ENCODE data around the gene BRIP1. TPM values are rescaled to one million over a fixed set of nuclear protein-coding genes. Genes with fewer than 3 reads are reported as not detected.

BRIP1 gene
- total and polyA plus RNA-seq, 10 of the 15 experiments (the other 5 are each of a cell fraction or from before 2014, with no cell fraction given), result 4.0 to 24.2 (median 12.8) TPM

- POLR2A ChIA-PET, result interaction anchor here (0.6 to 1.0 kb wide), 8 partner anchors 9 to 238 kb away, joined by 3 to 6 read pairs (median 4); no protein-coding TSS in a partner anchor
These were observed 436 bp upstream of the BRIP1 start for GRCh38 chr17:61863801-61864126.

More at GRCh38 chr17:61863801-61864126, 436 bp upstream of the BRIP1 start:
- ChIA-PET RAD21 (ENCODE audit: unreplicated experiment) (interaction anchor here (0.6 to 2.1 kb wide), 8 partner anchors 40 to 306 kb away, joined by 3 to 24 read pairs (median 4); no protein-coding TSS in a partner anchor), SMC1A (ENCODE audit: uncharacterized antibody, unreplicated experiment) (interaction anchor here (0.6 to 6.0 kb wide), 12 partner anchors 9 to 1543 kb away, joined by 3 to 35 read pairs (median 3); no protein-coding TSS in a partner anchor), CTCF (interaction anchor here (0.6 to 4.9 kb wide), 8 partner anchors 11 to 590 kb away, joined by 3 to 52 read pairs (median 4); no protein-coding TSS in a partner anchor)
- peak; percentile 11 for ATAC-seq
- intact Hi-C loops (cut with micrococcal nuclease; ENCODE audit: unreplicated experiment) (loop anchor here (5.0 kb wide), 1 partner anchor 244 kb away; no protein-coding TSS in a partner anchor), in situ Hi-C loops (cut with MboI) (no loop called here)
- Histone ChIP-seq H4K20me1 (ENCODE audit: control insufficient read depth, insufficient read depth) (no peaks in the 10 kb centered on the region), H3K27ac (ENCODE audit: control insufficient read depth, insufficient read depth) (peak overlapping the region; percentile 78), H3K79me2 (ENCODE audit: control insufficient read depth, insufficient read depth, low read length) (peaks cover 27% of the 10 kb centered on the region), H3K4me3 (peak overlapping the region; percentile 98), H3K27me3 (replicated peaks in 1 of 2; ENCODE audit: control insufficient read depth in 2 of 2, insufficient read depth in 2 of 2, low read length in 1 of 2) (no peaks in the 10 kb centered on the region), H3K36me3 (ENCODE audit: control insufficient read depth in 2 of 2, insufficient read depth in 2 of 2, low read length in 1 of 2) (peaks cover 0 to 5% of the 10 kb centered on the region in 2 experiments; a peak in 2 of 4 replicates), H3K4me2 (ENCODE audit: control insufficient read depth, insufficient read depth) (peak overlapping the region; percentile 78), H2AFZ (ENCODE audit: control insufficient read depth, low read depth, low read length) (peak overlapping the region; percentile 99), H3K9me3 (replicated peaks; ENCODE audit: control insufficient read depth, insufficient read depth, low read length) (no peaks in the 10 kb centered on the region), H3K4me1 (ENCODE audit: control insufficient read depth, insufficient read depth, low read length) (peaks cover 3% of the 10 kb centered on the region; the same call in 1 of the 2 replicates), H3K9ac (ENCODE audit: control insufficient read depth, insufficient read depth, low read length) (peak overlapping the region; percentile 96)
- TSS peak; percentile 94 for BruUV-seq (replicated peaks)
- FAIRE-seq, result no peak
- 8% methylated on average over 8 of the region's 8 CpGs for WGBS (ENCODE audit: insufficient coverage, insufficient replicate concordance, low lambda C conversion rate, missing lambda C conversion rate)
- TF ChIP-seq NFXL1 (IDR thresholded peaks at IDR 0.05; ENCODE audit: borderline replicate concordance), result peak; percentile 93; the same call in 1 of the 2 replicates
- no peak for TF ChIP-seq POLR2AphosphoS2 (IDR thresholded peaks at IDR 0.05; ENCODE audit: low read depth, low read length)
- no peak for TF ChIP-seq ZNF217 (IDR thresholded peaks at IDR 0.05)
- no peak for TF ChIP-seq RUNX3 (IDR thresholded peaks at IDR 0.05; ENCODE audit: low read length)
- no peak for TF ChIP-seq HDGF (IDR thresholded peaks at IDR 0.05)
- TF ChIP-seq IRF4 (IDR thresholded peaks at IDR 0.05; ENCODE audit: low read depth, low read length), result no peak
- 0 out of 2 replicates have a peak, but pooled peaks have one; percentile 4 for TF ChIP-seq ZBTB40 (IDR thresholded peaks at IDR 0.05; ENCODE audit: borderline replicate concordance)
- peak; percentile 16; the same call in 1 of the 2 replicates for TF ChIP-seq PKNOX1 (IDR thresholded peaks at IDR 0.05)
- no peak for TF ChIP-seq TCF7 (IDR thresholded peaks at IDR 0.05; ENCODE audit: borderline replicate concordance)
- no peak for TF ChIP-seq RAD51 (IDR thresholded peaks at IDR 0.05)
- no peak for DNase-seq (ENCODE audit: low read depth, low spot score)
